ENCODE data around the gene PARVG. TPM values are rescaled to one million over a fixed set of nuclear protein-coding genes. Genes with fewer than 3 reads are reported as not detected.

PARVG gene
- total RNA-seq, 1 experiment from 2014 or later, result 0.23 TPM

- BruUV-seq (replicated peaks), result no TSS peak
- no peak for TF ChIP-seq CTCF (IDR thresholded peaks at IDR 0.05; ENCODE audit: unreplicated experiment)
- Mint-ChIP-seq H3K4me3 (ENCODE audit: unreplicated experiment) (no peak overlapping the region), H3K27ac (ENCODE audit: low read depth, unreplicated experiment) (no peak overlapping the region), H3K27me3 (ENCODE audit: insufficient read depth, unreplicated experiment) (no peaks in the 10 kb centered on the region), H3K9me3 (ENCODE audit: unreplicated experiment) (no peaks in the 10 kb centered on the region), H3K4me1 (ENCODE audit: insufficient read depth, unreplicated experiment) (no peaks in the 10 kb centered on the region), H3K36me3 (ENCODE audit: insufficient read depth, unreplicated experiment) (no peaks in the 10 kb centered on the region)
- ChIA-PET CTCF (interaction anchor here (0.7 kb wide), 1 partner anchor 131 kb away, joined by 5 read pairs; no protein-coding TSS in a partner anchor), POLR2A (no interaction called here)
- no peak for DNase-seq (ENCODE audit: unreplicated experiment)
- intact Hi-C loops (cut with micrococcal nuclease), result no loop called here
Observed at GRCh38 chr22:44147008-44147645, 33.6 kb upstream of the PARVG start.

- no peaks in the 10 kb centered on the region for H3K4me1 Mint-ChIP-seq (ENCODE audit: insufficient read depth, unreplicated experiment)
- H3K9me3 Mint-ChIP-seq (ENCODE audit: unreplicated experiment), result no peaks in the 10 kb centered on the region
- no peaks in the 10 kb centered on the region for H3K36me3 Mint-ChIP-seq (ENCODE audit: insufficient read depth, unreplicated experiment)
- ChIA-PET CTCF (no interaction called here), POLR2A (no interaction called here)
- TF ChIP-seq CTCF (IDR thresholded peaks at IDR 0.05; ENCODE audit: unreplicated experiment), result no peak
- H3K27ac Mint-ChIP-seq (ENCODE audit: low read depth, unreplicated experiment), result no peak overlapping the region
- no peaks in the 10 kb centered on the region for H3K27me3 Mint-ChIP-seq (ENCODE audit: insufficient read depth, unreplicated experiment)
- intact Hi-C loops (cut with micrococcal nuclease), result no loop called here
- no TSS peak for BruUV-seq (replicated peaks)
- H3K4me3 Mint-ChIP-seq (ENCODE audit: unreplicated experiment), result no peak overlapping the region
- no peak for DNase-seq (ENCODE audit: unreplicated experiment)
Observed at GRCh38 chr22:44147821-44148574, 32.7 kb upstream of the PARVG start.

- CTCF ChIA-PET, result interaction anchor here (0.6 kb wide), 1 partner anchor 984 kb away, joined by 3 read pairs; no protein-coding TSS in a partner anchor
- H3K9me3 Mint-ChIP-seq (ENCODE audit: unreplicated experiment), result no peaks in the 10 kb centered on the region
Observed at GRCh38 chr22:44151676-44152075, 29.0 kb upstream of the PARVG start.

More at GRCh38 chr22:44151676-44152075, 29.0 kb upstream of the PARVG start:
- TF ChIP-seq CTCF (IDR thresholded peaks at IDR 0.05; ENCODE audit: unreplicated experiment), result no peak
- no peaks in the 10 kb centered on the region for H3K36me3 Mint-ChIP-seq (ENCODE audit: insufficient read depth, unreplicated experiment)
- no peak overlapping the region for H3K4me3 Mint-ChIP-seq (ENCODE audit: unreplicated experiment)
- intact Hi-C loops (cut with micrococcal nuclease), result no loop called here
- no peak overlapping the region for H3K27ac Mint-ChIP-seq (ENCODE audit: low read depth, unreplicated experiment)
- POLR2A ChIA-PET, result no interaction called here
- H3K4me1 Mint-ChIP-seq (ENCODE audit: insufficient read depth, unreplicated experiment), result no peaks in the 10 kb centered on the region
- peak; percentile 43 for DNase-seq (ENCODE audit: unreplicated experiment)
- no TSS peak for BruUV-seq (replicated peaks)
- no peaks in the 10 kb centered on the region for H3K27me3 Mint-ChIP-seq (ENCODE audit: insufficient read depth, unreplicated experiment)

All from MCF 10A (cell line).